NOMO-1 treated with DMSO at 0.1 percent for 48 hours (cell line): ENCODE results near the gene CLASP1.
"Not testable (repeated sequence)": the region's sequence is repeated elsewhere in the genome, so short reads cannot be mapped to it uniquely, and the experiment has no call there.

Experiments
- DNase-seq: peaks from one replicate; lab custom pipeline; 2025; ENCODE audit not compliant: unreplicated experiment; lab: John Stamatoyannopoulos, UW

CLASP1 gene

GRCh38 chr2:121358291-121358690 is 291.0 kb downstream of the CLASP1 start:
- DNase-seq, result no peak

- peak; percentile 23 for DNase-seq
These were observed 293.1 kb downstream of the CLASP1 start for GRCh38 chr2:121356058-121356640.

- DNase-seq, result no peak
These were observed 293.8 kb downstream of the CLASP1 start for GRCh38 chr2:121355488-121355887.

GRCh38 chr2:121351521-121352318 is 297.5 kb downstream of the CLASP1 start:
- DNase-seq, result no peak

- no peak for DNase-seq
These were observed 298.4 kb downstream of the CLASP1 start for GRCh38 chr2:121350890-121351289.

GRCh38 chr2:121350402-121350775 is 298.9 kb downstream of the CLASP1 start:
- DNase-seq, result no peak

GRCh38 chr2:121349721-121350401 is 299.4 kb downstream of the CLASP1 start:
- DNase-seq, result no peak

GRCh38 chr2:121348128-121348740 is 301.0 kb downstream of the CLASP1 start:
- no peak for DNase-seq

- no peak for DNase-seq
These were observed 302.4 kb downstream of the CLASP1 start for GRCh38 chr2:121346859-121347258.

- DNase-seq, result no peak
These were observed 302.9 kb downstream of the CLASP1 start for GRCh38 chr2:121346407-121346806.

GRCh38 chr2:121345887-121346286 is 303.4 kb downstream of the CLASP1 start:
- no peak for DNase-seq

- no peak for DNase-seq
These were observed 304.2 kb downstream of the CLASP1 start for GRCh38 chr2:121345101-121345500.

GRCh38 chr2:121343828-121344399 is 305.3 kb downstream of the CLASP1 start:
- DNase-seq, result not testable (repeated sequence)

GRCh38 chr2:121343191-121343590 is 306.1 kb downstream of the CLASP1 start:
- no peak for DNase-seq

- no peak for DNase-seq
These were observed 306.5 kb downstream of the CLASP1 start for GRCh38 chr2:121342751-121343150.

GRCh38 chr2:121340926-121341325 is 308.3 kb downstream of the CLASP1 start:
- DNase-seq, result no peak

GRCh38 chr2:121338281-121338680 is 311.0 kb downstream of the CLASP1 start:
- no peak for DNase-seq

GRCh38 chr2:121336528-121337294 is 312.6 kb downstream of the CLASP1 start:
- DNase-seq, result no peak

- peak; percentile 3 for DNase-seq
These were observed 313.7 kb downstream of the CLASP1 start for GRCh38 chr2:121335294-121336290.
